ENCODE data around the gene CACNA2D3. TPM values are rescaled to one million over a fixed set of nuclear protein-coding genes. Genes with fewer than 3 reads are reported as not detected.

Gene CACNA2D3
- total and polyA plus RNA-seq, 12 donors = 0.26 to 13.7 (median 2.8) TPM; not detected in 1

GRCh38 chr3:55014081-55014480, 891.7 kb downstream of the CACNA2D3 start:
- no peak overlapping the region for H3K27ac ChIP-seq
- WGBS, 4 donors = 48 to 76% (median 57%) methylated on average over 3 to 4 of the region's 4 CpGs
- intact Hi-C loops (cut with DNase I) = no loop called here
- H3K36me3 ChIP-seq (replicated peaks in 1 of 2) = no peaks in the 10 kb centered on the region
- no peaks in the 10 kb centered on the region for H3K27me3 ChIP-seq
- H3K9me3 ChIP-seq (replicated peaks in 1 of 3) = no peaks in the 10 kb centered on the region
- H3K4me3 ChIP-seq = no peak overlapping the region
- TF ChIP-seq POLR2A (IDR thresholded peaks at IDR 0.05) = no peak
- TF ChIP-seq, protein P1, sequence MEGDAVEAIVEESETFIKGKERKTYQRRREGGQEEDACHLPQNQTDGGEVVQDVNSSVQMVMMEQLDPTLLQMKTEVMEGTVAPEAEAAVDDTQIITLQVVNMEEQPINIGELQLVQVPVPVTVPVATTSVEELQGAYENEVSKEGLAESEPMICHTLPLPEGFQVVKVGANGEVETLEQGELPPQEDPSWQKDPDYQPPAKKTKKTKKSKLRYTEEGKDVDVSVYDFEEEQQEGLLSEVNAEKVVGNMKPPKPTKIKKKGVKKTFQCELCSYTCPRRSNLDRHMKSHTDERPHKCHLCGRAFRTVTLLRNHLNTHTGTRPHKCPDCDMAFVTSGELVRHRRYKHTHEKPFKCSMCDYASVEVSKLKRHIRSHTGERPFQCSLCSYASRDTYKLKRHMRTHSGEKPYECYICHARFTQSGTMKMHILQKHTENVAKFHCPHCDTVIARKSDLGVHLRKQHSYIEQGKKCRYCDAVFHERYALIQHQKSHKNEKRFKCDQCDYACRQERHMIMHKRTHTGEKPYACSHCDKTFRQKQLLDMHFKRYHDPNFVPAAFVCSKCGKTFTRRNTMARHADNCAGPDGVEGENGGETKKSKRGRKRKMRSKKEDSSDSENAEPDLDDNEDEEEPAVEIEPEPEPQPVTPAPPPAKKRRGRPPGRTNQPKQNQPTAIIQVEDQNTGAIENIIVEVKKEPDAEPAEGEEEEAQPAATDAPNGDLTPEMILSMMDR (IDR thresholded peaks at IDR 0.05) = no peak
- no peak for DNase-seq
- H3K4me1 ChIP-seq (replicated peaks in 1 of 2) = no peaks in the 10 kb centered on the region

DNA sequence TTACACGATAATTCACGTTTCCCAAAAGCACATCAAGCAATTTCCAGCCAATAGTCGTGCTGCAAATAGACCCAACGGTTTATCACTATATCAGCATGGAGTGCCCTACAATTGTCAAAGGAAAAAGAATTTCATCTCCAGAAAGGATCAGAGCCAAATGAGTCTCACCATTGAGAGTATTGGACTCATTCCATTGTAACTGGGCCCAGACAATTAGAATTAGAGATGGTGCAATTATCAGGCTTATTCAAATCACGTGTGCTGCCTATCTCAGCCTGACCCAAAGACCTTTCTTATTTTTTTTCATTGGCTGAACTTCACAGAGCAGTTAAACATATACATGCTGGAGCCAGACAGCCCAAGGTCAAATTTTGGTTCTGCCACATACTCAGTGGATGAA, 892.6 kb downstream of the CACNA2D3 start:
- no peaks in the 10 kb centered on the region for H3K36me3 ChIP-seq (replicated peaks in 1 of 2)
- intact Hi-C loops (cut with DNase I) = no loop called here
- WGBS, 4 donors = 46 to 68% (median 57%) methylated on average over 5 of the region's 5 CpGs
- H3K9me3 ChIP-seq (replicated peaks in 1 of 3) = no peaks in the 10 kb centered on the region
- peak in 3 of 7 donors; percentile 13 to 21 (median 16) for DNase-seq
- no peak for TF ChIP-seq POLR2A (IDR thresholded peaks at IDR 0.05)
- TF ChIP-seq, protein P1 (IDR thresholded peaks at IDR 0.05) = no peak
- no peak overlapping the region for H3K4me3 ChIP-seq
- H3K27ac ChIP-seq = no peak overlapping the region
- no peaks in the 10 kb centered on the region for H3K4me1 ChIP-seq (replicated peaks in 1 of 2)
- no peaks in the 10 kb centered on the region for H3K27me3 ChIP-seq

DNA sequence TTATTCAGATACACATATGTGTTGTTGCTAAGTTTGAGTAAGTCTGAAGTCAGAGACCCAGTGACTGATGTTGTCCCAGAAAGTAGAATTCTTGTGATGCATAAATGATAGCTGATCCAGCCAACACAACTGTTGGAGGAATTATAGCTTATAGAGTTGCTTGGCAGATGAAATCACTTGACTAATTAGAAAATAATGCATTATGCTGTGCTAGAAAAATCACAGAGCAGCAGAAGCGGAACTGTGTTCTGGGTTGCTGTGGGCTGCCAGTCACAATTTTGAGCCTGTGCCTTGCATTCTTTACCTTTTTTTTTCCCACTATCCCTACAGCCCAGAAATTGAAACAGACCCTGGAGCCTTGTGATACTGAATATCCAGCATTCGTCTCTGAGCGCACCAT, 895.5 kb downstream of the CACNA2D3 start:
- TF ChIP-seq, protein P1 (IDR thresholded peaks at IDR 0.05) = no peak
- TF ChIP-seq POLR2A (IDR thresholded peaks at IDR 0.05) = no peak
- WGBS, 4 donors = 91 to 95% (median 93%) methylated on average over 3 of the region's 3 CpGs
- no peak for DNase-seq
- Histone ChIP-seq H3K36me3 (replicated peaks in 1 of 2) (no peaks in the 10 kb centered on the region), H3K9me3 (replicated peaks in 1 of 3) (no peaks in the 10 kb centered on the region), H3K4me3 (no peak overlapping the region), H3K4me1 (replicated peaks in 1 of 2) (no peaks in the 10 kb centered on the region), H3K27me3 (no peaks in the 10 kb centered on the region), H3K27ac (no peak overlapping the region)
- intact Hi-C loops (cut with DNase I) = no loop called here

DNA sequence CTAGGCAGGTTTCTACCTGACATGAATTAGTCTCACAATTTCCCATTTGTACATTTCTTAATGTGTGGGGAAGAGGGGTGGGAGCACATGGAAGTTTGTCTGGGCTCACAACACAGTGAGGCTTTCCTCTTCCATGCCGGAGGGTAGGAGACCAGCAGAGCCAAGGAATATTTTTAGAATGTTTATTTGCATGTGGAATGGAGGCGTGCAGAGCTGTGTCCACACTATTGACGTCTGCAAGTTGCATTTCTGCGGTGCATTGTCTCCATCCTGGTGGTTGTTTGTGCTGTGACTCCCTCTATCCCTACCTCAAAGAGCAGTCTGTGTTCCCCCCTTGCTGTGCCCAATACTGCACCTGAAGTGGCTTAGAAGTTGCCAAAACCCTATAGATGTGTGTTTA, 908.6 kb downstream of the CACNA2D3 start:
- 54 to 81% (median 81%) methylated on average over 4 of the region's 4 CpGs for WGBS, 4 donors

GRCh38 chr3:55036883-55037577, 914.7 kb downstream of the CACNA2D3 start:
- Histone ChIP-seq H3K36me3 (replicated peaks in 1 of 2) (no peaks in the 10 kb centered on the region), H3K27me3 (no peaks in the 10 kb centered on the region), H3K27ac (no peak overlapping the region), H3K4me1 (replicated peaks in 1 of 2) (no peaks in the 10 kb centered on the region), H3K4me3 (no peak overlapping the region), H3K9me3 (replicated peaks in 1 of 3) (no peaks in the 10 kb centered on the region)
- intact Hi-C loops (cut with DNase I) = no loop called here
- DNase-seq = no peak
- TF ChIP-seq, protein P1 (IDR thresholded peaks at IDR 0.05) = no peak
- TF ChIP-seq POLR2A (IDR thresholded peaks at IDR 0.05) = no peak
- 74 to 85% (median 83%) methylated on average over 5 of the region's 5 CpGs for WGBS, 4 donors

More for the DNA sequence above, 908.6 kb downstream of the CACNA2D3 start:
- Histone ChIP-seq H3K4me3 (no peak overlapping the region), H3K27ac (no peak overlapping the region), H3K27me3 (no peaks in the 10 kb centered on the region), H3K4me1 (replicated peaks in 1 of 2) (no peaks in the 10 kb centered on the region), H3K9me3 (replicated peaks in 1 of 3) (no peaks in the 10 kb centered on the region), H3K36me3 (replicated peaks in 1 of 2) (no peaks in the 10 kb centered on the region)
- no peak for DNase-seq
- TF ChIP-seq POLR2A (IDR thresholded peaks at IDR 0.05) = no peak
- intact Hi-C loops (cut with DNase I) = no loop called here
